HepG2 (cell line): ENCODE measurements around the gene OAF. TPM values are rescaled to one million over a fixed set of nuclear protein-coding genes. Genes with fewer than 3 reads are reported as not detected.
A peak's percentile ranks its signal among the peaks of the same experiment; 100 is the strongest.

Source experiments
- ARID2 ChIP-seq: sonication (generic); formaldehyde crosslinking; IDR thresholded peaks from 2 replicates; pipeline ENCODE4 v1.8.1; 2022; ENCODE audit warnings: mild to moderate bottlenecking, missing genetic modification reagents, borderline replicate concordance
- ARNTL ChIP-seq: sonication (generic); formaldehyde crosslinking; IDR thresholded peaks from 2 replicates; pipeline ENCODE4 v1.4.0; 2020; ENCODE audit warnings: mild to moderate bottlenecking, missing genetic modification reagents
- BHLHE40 ChIP-seq: IDR thresholded peaks from 2 replicates; pipeline ENCODE4 v1.6.1; 2011; ENCODE audit warnings: low read length, improper control_type of control experiment
- BRD4 ChIP-seq: sonication (generic); formaldehyde crosslinking; IDR thresholded peaks from 2 replicates; pipeline ENCODE4 v1.4.0; 2020; ENCODE audit warnings: missing genetic modification reagents
- E2F1 ChIP-seq: sonication (generic); formaldehyde crosslinking; IDR thresholded peaks from 2 replicates; pipeline ENCODE4 v1.5.0; 2020; ENCODE audit warnings: missing genetic modification reagents
- ESRRA ChIP-seq: sonication (generic); formaldehyde crosslinking; IDR thresholded peaks from 2 replicates; pipeline ENCODE4 v1.5.1; 2020; ENCODE audit warnings: mild to moderate bottlenecking, low read depth, missing genetic modification reagents
- FOXP1 ChIP-seq, 2 experiments: fragments of 450-650 bp in 1 of 2; IDR thresholded peaks; 2 replicates each; pipeline ENCODE4 v1.6.1; 2017 to 2018; ENCODE audit warnings: antibody characterized with exemption in 1 of 2
- HNF1A ChIP-seq, 2 experiments: sonication (generic) in 1 of 2; formaldehyde crosslinking in 1 of 2; IDR thresholded peaks; 2 replicates each; pipeline versions ENCODE4 v1.4.0 to v1.6.1; 2016 to 2020; ENCODE audit warnings: borderline replicate concordance in 1 of 2, low read depth in 1 of 2, mild to moderate bottlenecking in 1 of 2, missing genetic modification reagents in 1 of 2
- HNRNPL ChIP-seq: fragments of 200-400 bp; formaldehyde crosslinking; IDR thresholded peaks from 2 replicates; pipeline ENCODE4 v1.6.1; 2017; ENCODE audit warnings: mild to moderate bottlenecking, low read depth, low read length
- KLF16 ChIP-seq, 2 experiments: sonication (generic) in 1 of 2; formaldehyde crosslinking in 1 of 2; IDR thresholded peaks; 2 replicates each; pipeline versions ENCODE4 v1.6.1 to v1.8.0; 2016 to 2023; ENCODE audit warnings: missing genetic modification reagents in 2 of 2, missing compliant biosample characterization in 1 of 2
- MIER2 ChIP-seq: IDR thresholded peaks from 2 replicates; pipeline ENCODE4 v1.6.1; 2016; ENCODE audit warnings: missing biosample characterization, missing genetic modification reagents
- MTA3 ChIP-seq: sonication (generic); formaldehyde crosslinking; IDR thresholded peaks from 2 replicates; pipeline ENCODE4 v1.4.0; 2020; ENCODE audit warnings: missing genetic modification reagents
- NR2F6 ChIP-seq, 2 experiments: IDR thresholded peaks; 2 replicates each; pipeline ENCODE4 v1.6.1; 2016; ENCODE audit warnings: antibody characterized with exemption in 1 of 2, mild to moderate bottlenecking in 1 of 2
- PLSCR1 ChIP-seq: sonication (generic); formaldehyde crosslinking; IDR thresholded peaks from 2 replicates; pipeline ENCODE4 v1.5.0; 2020; ENCODE audit warnings: missing genetic modification reagents, mild to moderate bottlenecking, borderline replicate concordance
- REPIN1 ChIP-seq: sonication (generic); formaldehyde crosslinking; IDR thresholded peaks from 2 replicates; pipeline ENCODE4 v1.8.0; 2022; ENCODE audit warnings: missing genetic modification reagents, low read depth, mild to moderate bottlenecking, borderline replicate concordance
- USF2 ChIP-seq, 2 experiments: sonication (generic) in 1 of 2; formaldehyde crosslinking in 1 of 2; IDR thresholded peaks; 2 replicates each; pipeline versions ENCODE4 v1.5.1 to v1.6.1; 2011 to 2020; ENCODE audit warnings: borderline replicate concordance in 1 of 2, low read depth in 1 of 2, low read length in 1 of 2, mild to moderate bottlenecking in 1 of 2, missing genetic modification reagents in 1 of 2, moderate library complexity in 1 of 2
- YY1 ChIP-seq: IDR thresholded peaks from 2 replicates; pipeline ENCODE4 v1.6.1; 2011; ENCODE audit warnings: low read length, low read depth, moderate library complexity, mild to moderate bottlenecking; ENCODE audit not compliant: insufficient read depth, insufficient replicate concordance
- ZBTB7B ChIP-seq: sonication (generic); formaldehyde crosslinking; IDR thresholded peaks from 2 replicates; pipeline ENCODE4 v1.4.0; 2020; ENCODE audit warnings: missing genetic modification reagents
- ZNF124 ChIP-seq: sonication (generic); formaldehyde crosslinking; IDR thresholded peaks from 2 replicates; pipeline ENCODE4 v1.4.0; 2020; ENCODE audit warnings: missing genetic modification reagents
- ZNF703 ChIP-seq: sonication (generic); formaldehyde crosslinking; IDR thresholded peaks from 2 replicates; pipeline ENCODE4 v1.5.1; 2020; ENCODE audit warnings: missing genetic modification reagents, mild to moderate bottlenecking, moderate library complexity, borderline replicate concordance
- polyA plus RNA-seq, 8 experiments: library from polyadenylated mRNA; depleted of rRNA in 3 of 8; stranded (reverse) in 7 of 8; unstranded in 1 of 8; fragments of >200 nt; fragmentation: Illumina TruSeq in 4 of 8; extraction: Trizol in 4 of 8; gene quantifications; 2 replicates each; pipeline versions ENCODE4 v1.2.1 to v1.2.3, GENCODE V29; 2011 to 2016; ENCODE audit warnings: low read depth in 4 of 8, missing spikeins in 1 of 8, mixed read lengths in 1 of 8; ENCODE audit not compliant: insufficient read depth in 1 of 8
- total RNA-seq, 5 experiments: library from RNA; depleted of rRNA; stranded (reverse); fragments of >200 nt; fragmentation: Illumina TruSeq; extraction: Trizol; gene quantifications; 2 replicates each; pipeline ENCODE4 v1.2.3, GENCODE V29; 2016; ENCODE audit warnings: low read depth in 1 of 5

OAF gene
- total and polyA plus RNA-seq, 2 of the 13 experiments (the other 11 are each of a cell fraction or from before 2014, with no cell fraction given): 63.7 to 94.6 TPM

- TF ChIP-seq HNF1A (IDR thresholded peaks at IDR 0.05; ENCODE audit: low read depth) (no peak), HNF1A (CRISPR knock-in tag; IDR thresholded peaks at IDR 0.05; ENCODE audit: borderline replicate concordance) (peak; percentile 82; the same call in 1 of the 2 replicates), ZNF703 (no peak), REPIN1 (CRISPR knock-in tag) (peak; percentile 29; the same call in 1 of the 2 replicates), ARID2 (no peak), E2F1 (0 out of 2 replicates have a peak, but pooled peaks have one; percentile 49), MIER2 (CRISPR knock-in tag) (peak; percentile 34; the same call in 1 of the 2 replicates), PLSCR1 (no peak), KLF16 (CRISPR knock-in tag; IDR thresholded peaks at IDR 0.05) (no peak), BHLHE40 (0 out of 2 replicates have a peak, but pooled peaks have one; percentile 20), USF2 (IDR thresholded peaks at IDR 0.05; ENCODE audit: low read depth, low read length) (no peak), USF2 (CRISPR knock-in tag; IDR thresholded peaks at IDR 0.05; ENCODE audit: borderline replicate concordance) (no peak), ESRRA (CRISPR knock-in tag) (peak; percentile 49; the same call in 1 of the 2 replicates), FOXP1 (IDR thresholded peaks at IDR 0.05) (no peak), FOXP1 (CRISPR knock-in tag; IDR thresholded peaks at IDR 0.05) (0 out of 2 replicates have a peak, but pooled peaks have one; percentile 5), HNRNPL (0 out of 2 replicates have a peak, but pooled peaks have one; percentile 44), NR2F6 (IDR thresholded peaks at IDR 0.05) (peak; percentile 26; the same call in 1 of the 2 replicates), NR2F6 (CRISPR knock-in tag; IDR thresholded peaks at IDR 0.05) (peak; percentile 47), ZNF124 (CRISPR knock-in tag) (peak; percentile 34; the same call in 1 of the 2 replicates), MTA3 (CRISPR knock-in tag) (no peak), ARNTL (CRISPR knock-in tag) (peak; percentile 83), YY1 (no peak), BRD4 (CRISPR knock-in tag) (0 out of 2 replicates have a peak, but pooled peaks have one; percentile 25), ZBTB7B (peak; percentile 60)
Observed at GRCh38 chr11:120208001-120208441, 2.8 kb upstream of the OAF start (continued).
